Panc1 (cell line): Measurements from ENCODE around the gene CCDC9. TPM values are rescaled to one million over a fixed set of nuclear protein-coding genes. Genes with fewer than 3 reads are reported as not detected.

Experiments
- ATAC-seq: fragments of 200-7000 bp; cut with Tn5 transposase; 2 replicates; pipeline ENCODE4 v1.9.1; 2020; ENCODE audit warnings: mild to moderate bottlenecking, moderate library complexity
- BruUV-seq: library from RNA; stranded (reverse); fragments of 400-500 nt; replicated peaks from 2 replicates; lab custom pipeline; 2021; lab: Mats Ljungman, UMichigan
- CTCF ChIA-PET: fragments of 300-600 bp; sonication (Branson Sonifier 250); formaldehyde crosslinking; loops from one replicate; lab custom pipeline; 2022; ENCODE audit warnings: antibody characterized with exemption; lab: Charles Lee
- POLR2A ChIA-PET: fragments of 300-600 bp; sonication (Branson Sonifier 250); formaldehyde crosslinking; loops from one replicate; lab custom pipeline; 2022; ENCODE audit warnings: antibody characterized with exemption; lab: Charles Lee
- DNase-seq: peaks from one replicate; pipeline ENCODE4 v3.0.0-alpha.2; 2010; ENCODE audit warnings: low read depth, low spot score
- H3K27ac ChIP-seq: 2 replicates; pipeline ENCODE4 v1.5.1; 2011; ENCODE audit warnings: mild to moderate bottlenecking, low read length, inconsistent platforms
- H3K27me3 ChIP-seq: fragments of 200-500 bp; sonication (Bioruptor generic); 2 replicates; pipeline ENCODE4 v1.6.0; 2014; ENCODE audit warnings: low read length, inconsistent platforms; ENCODE audit not compliant: control insufficient read depth, insufficient read depth
- H3K36me3 ChIP-seq: fragments of 200-500 bp; sonication (Bioruptor generic); 2 replicates; pipeline ENCODE4 v1.5.1; 2014; ENCODE audit warnings: inconsistent platforms, mild to moderate bottlenecking, low read length, moderate library complexity; ENCODE audit not compliant: control insufficient read depth, insufficient read depth
- H3K4me1 ChIP-seq: 2 replicates; pipeline ENCODE4 v1.5.1; 2011; ENCODE audit warnings: inconsistent platforms, mild to moderate bottlenecking, low read length, moderate library complexity; ENCODE audit not compliant: control insufficient read depth, insufficient read depth
- H3K4me3 ChIP-seq, 2 experiments: 2 replicates each; pipeline ENCODE4 v1.5.1; 2011 to 2012; ENCODE audit warnings: low read depth in 2 of 2, low read length in 2 of 2, mild to moderate bottlenecking in 2 of 2, inconsistent platforms in 1 of 2, moderate library complexity in 1 of 2
- H3K9me3 ChIP-seq: fragments of 200-500 bp; sonication (Bioruptor generic); 2 replicates; pipeline ENCODE4 v1.5.1; 2014; ENCODE audit warnings: low read depth, mild to moderate bottlenecking, inconsistent platforms, low read length, moderate library complexity; ENCODE audit not compliant: control insufficient read depth, insufficient read depth
- CTCF ChIP-seq: fragments of 450-650 bp; IDR thresholded peaks from 2 replicates; pipeline ENCODE4 v1.5.1; 2017; ENCODE audit warnings: mild to moderate bottlenecking
- POLR2AphosphoS5 ChIP-seq: IDR thresholded peaks from 2 replicates; pipeline ENCODE4 v1.6.1; 2012; ENCODE audit warnings: mild to moderate bottlenecking, low read depth, low read length, moderate library complexity
- REST ChIP-seq, 2 experiments: IDR thresholded peaks; 2 replicates each; pipeline ENCODE4 v1.6.1; 2011 to 2012; ENCODE audit warnings: low read depth in 2 of 2, control low read depth in 1 of 2, low read length in 1 of 2, mild to moderate bottlenecking in 1 of 2, moderate library complexity in 1 of 2; ENCODE audit not compliant: insufficient read depth in 1 of 2
- SIN3A ChIP-seq: IDR thresholded peaks from 2 replicates; pipeline ENCODE4 v1.6.1; 2012; ENCODE audit warnings: low read depth, mild to moderate bottlenecking, low read length, moderate library complexity, borderline replicate concordance; ENCODE audit not compliant: insufficient read depth
- TCF7L2 ChIP-seq: IDR thresholded peaks from 2 replicates; pipeline ENCODE4 v1.6.1; 2011; ENCODE audit warnings: mild to moderate bottlenecking, low read depth, low read length, inconsistent platforms
- in situ Hi-C: cut with HindIII; loops from 2 replicates; pipeline ENCODE4 v1.10.0; 2016; ENCODE audit warnings: low sequenced_read_pairs, low pct_unique_long_range_greater_than_20kb
- intact Hi-C: fragments of 100-400 bp; cut with micrococcal nuclease; formaldehyde crosslinking; loops from one replicate; pipeline ENCODE4 v1.10.0; 2022; ENCODE audit not compliant: unreplicated experiment
- total RNA-seq: library from RNA; stranded (reverse); gene quantifications from one replicate; pipeline ENCODE4 v1.2.1, GENCODE V29; 2021; ENCODE audit not compliant: unreplicated experiment

The CCDC9 gene
- total RNA-seq, 1 experiment from 2014 or later: 29.2 TPM

- no peak for TF ChIP-seq TCF7L2
- no peak for TF ChIP-seq REST (IDR thresholded peaks at IDR 0.05; ENCODE audit: insufficient read depth in 1 of 2, low read depth in 2 of 2, low read length in 1 of 2)
- no peak for TF ChIP-seq SIN3A
- no peak for TF ChIP-seq CTCF
- no peak for TF ChIP-seq POLR2AphosphoS5
- no peak overlapping the region for H3K27ac ChIP-seq
These were observed 40.7 kb upstream of the CCDC9 start for GRCh38 chr19:47215581-47215980.

GRCh38 chr19:47221080-47221841, 35.1 kb upstream of the CCDC9 start:
- no TSS peak for BruUV-seq
- Histone ChIP-seq H3K36me3 (no peaks in the 10 kb centered on the region), H3K9me3 (no peaks in the 10 kb centered on the region), H3K4me3 (no peak overlapping the region), H3K27me3 (no peaks in the 10 kb centered on the region), H3K27ac (no peak overlapping the region), H3K4me1 (peaks cover 4% of the 10 kb centered on the region; the same call in 1 of the 2 replicates)
- intact Hi-C loops (loop anchor here (10.0 kb wide), 1 partner anchor 176 kb away; the partner anchor contains the start of gene TMEM160), in situ Hi-C loops (no loop called here)
- no peak for DNase-seq
- TF ChIP-seq POLR2AphosphoS5 (no peak), REST (IDR thresholded peaks at IDR 0.05; ENCODE audit: insufficient read depth in 1 of 2, low read depth in 2 of 2, low read length in 1 of 2) (no peak), SIN3A (no peak), TCF7L2 (no peak), CTCF (no peak)
- ChIA-PET POLR2A (no interaction called here), CTCF (no interaction called here)
- ATAC-seq: no peak

More at GRCh38 chr19:47215581-47215980, 40.7 kb upstream of the CCDC9 start:
- ATAC-seq (no peak), DNase-seq (no peak)
- H3K4me1 ChIP-seq: peaks cover 4% of the 10 kb centered on the region
- H3K4me3 ChIP-seq: no peak overlapping the region
- CTCF ChIA-PET: interaction anchor here (0.5 kb wide), 1 partner anchor 462 kb away, joined by 3 read pairs; no protein-coding TSS in a partner anchor
- in situ Hi-C loops: no loop called here
- no peaks in the 10 kb centered on the region for H3K36me3 ChIP-seq
- POLR2A ChIA-PET: no interaction called here
- H3K27me3 ChIP-seq: no peaks in the 10 kb centered on the region
- intact Hi-C loops: no loop called here
- BruUV-seq: no TSS peak
- no peaks in the 10 kb centered on the region for H3K9me3 ChIP-seq
